Activated CD4-positive, alpha-beta memory T cell treated with anti-CD3 and anti-CD28 coated beads, Interleukin-2, amount 10 ng/mL, durations not matched to agents 7 days and 5 days (primary cell): Measurements from ENCODE around the gene PRR33. TPM values are rescaled to one million over a fixed set of nuclear protein-coding genes. Genes with fewer than 3 reads are reported as not detected.

Source experiments
- CTCF ChIA-PET: fragments of 350-600 bp; sonication (Branson Sonifier 250); formaldehyde crosslinking; loops from one replicate; lab custom pipeline; 2021; ENCODE audit warnings: antibody characterized with exemption, inconsistent platforms; lab: Charles Lee
- POLR2A ChIA-PET: fragments of 350-600 bp; sonication (Branson Sonifier 250); formaldehyde crosslinking; loops from one replicate; lab custom pipeline; 2021; ENCODE audit warnings: antibody characterized with exemption; lab: Charles Lee
- DNase-seq: peaks from one replicate; pipeline ENCODE4 v3.0.0-alpha.2; 2020
- H3K27ac Mint-ChIP-seq: one replicate; pipeline ENCODE4 v1.8.0; 2021; ENCODE audit warnings: mild to moderate bottlenecking, mixed read lengths
- H3K27me3 Mint-ChIP-seq: one replicate; pipeline ENCODE4 v1.8.0; 2021; ENCODE audit warnings: mixed read lengths
- H3K36me3 Mint-ChIP-seq: one replicate; pipeline ENCODE4 v1.8.0; 2021; ENCODE audit warnings: low read depth, mixed read lengths
- H3K4me1 Mint-ChIP-seq: one replicate; pipeline ENCODE4 v1.8.0; 2021; ENCODE audit warnings: mixed read lengths
- H3K4me3 Mint-ChIP-seq: one replicate; pipeline ENCODE4 v1.8.0; 2021; ENCODE audit warnings: mild to moderate bottlenecking, mixed read lengths
- H3K9me3 Mint-ChIP-seq: one replicate; pipeline ENCODE4 v1.8.0; 2021; ENCODE audit warnings: mixed read lengths
- total RNA-seq, 2 experiments: library from RNA; stranded (reverse); gene quantifications; one replicate each; pipeline ENCODE4 v1.2.3, GENCODE V29; 2021

PRR33 gene
- total RNA-seq, 2 experiments from 2014 or later: 0.08 TPM

DNA sequence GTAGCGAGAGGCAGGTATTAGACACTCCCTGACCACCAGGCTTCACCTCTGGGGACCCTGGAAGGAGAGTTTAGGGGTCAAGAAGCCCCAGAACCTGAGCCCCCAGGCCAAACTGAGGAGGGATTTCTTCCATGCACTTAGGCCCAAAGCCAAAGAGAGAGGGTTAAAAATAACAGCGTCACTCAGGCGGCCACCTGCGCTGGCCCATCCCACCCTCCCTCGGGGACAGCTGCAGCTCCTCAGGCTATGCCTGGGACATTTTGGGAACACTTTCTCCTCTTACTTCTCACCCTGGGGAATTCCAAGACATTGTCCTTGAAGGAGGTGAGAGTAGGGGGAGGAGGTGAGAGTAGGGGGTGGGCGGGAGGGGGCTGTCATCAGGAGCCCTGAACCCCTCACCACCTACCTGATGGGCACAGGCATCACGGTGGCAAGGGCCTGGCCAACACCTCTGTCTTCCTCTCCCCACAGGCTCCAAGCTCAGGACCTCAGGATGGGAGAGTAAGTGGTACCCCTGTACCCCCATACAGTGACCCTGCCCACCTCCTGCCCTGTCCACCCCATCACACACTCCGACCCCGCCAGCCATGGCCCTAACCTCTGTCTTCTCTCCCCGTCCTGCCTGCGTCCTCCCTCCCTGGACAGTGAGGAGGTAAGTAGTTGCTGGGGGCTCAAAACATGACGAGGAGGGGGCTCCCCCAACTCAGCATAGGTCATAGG lies 52.3 kb downstream of the PRR33 start:
- no peak for DNase-seq
- CTCF ChIA-PET: interaction anchor here (0.6 to 2.0 kb wide), 6 partner anchors 12 to 312 kb away, joined by 3 to 6 read pairs (median 4); no protein-coding TSS in a partner anchor
- no peak overlapping the region for H3K4me3 Mint-ChIP-seq
- H3K9me3 Mint-ChIP-seq: no peaks in the 10 kb centered on the region
- H3K27me3 Mint-ChIP-seq: no peaks in the 10 kb centered on the region
- no peaks in the 10 kb centered on the region for H3K36me3 Mint-ChIP-seq
- POLR2A ChIA-PET: interaction anchor here (1.0 kb wide), 1 partner anchor 11 kb away, joined by 6 read pairs; no protein-coding TSS in a partner anchor
- no peak overlapping the region for H3K27ac Mint-ChIP-seq
- H3K4me1 Mint-ChIP-seq: peaks cover 25% of the 10 kb centered on the region

DNA sequence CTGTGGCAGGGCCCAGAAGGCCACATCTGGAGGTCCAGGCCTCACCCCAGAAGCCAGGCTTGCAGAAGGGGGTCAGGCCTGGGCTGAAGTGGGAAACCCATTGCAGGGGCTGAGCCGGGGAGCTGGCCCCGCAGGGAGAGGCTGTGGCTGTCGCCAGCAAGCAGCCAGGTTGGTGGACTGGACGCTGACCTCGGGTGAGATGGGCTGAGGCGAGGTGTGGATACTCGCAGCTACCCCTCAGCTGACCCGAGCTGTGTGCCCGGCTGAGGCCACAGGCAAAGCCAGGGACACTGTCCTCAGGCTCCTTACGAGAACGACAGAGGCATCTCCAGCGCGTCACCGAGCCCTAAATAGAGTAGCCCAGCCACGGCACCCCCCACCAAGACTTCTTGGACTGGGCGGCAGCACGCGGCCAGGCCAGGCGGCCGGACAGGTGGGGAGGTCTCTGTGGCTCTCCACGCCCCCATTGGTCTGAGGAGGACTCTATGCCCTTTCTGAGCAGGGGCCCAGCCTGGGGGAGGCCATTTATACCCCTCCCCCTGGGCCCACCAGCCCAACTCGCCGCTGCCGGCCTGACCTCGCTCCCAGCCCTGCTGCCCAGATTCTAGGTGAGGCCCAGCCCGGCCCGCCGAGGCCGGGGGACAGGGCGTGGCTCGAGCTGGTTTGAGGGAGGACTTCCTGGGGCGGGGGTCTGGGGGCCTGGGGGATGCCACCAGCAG lies 53.1 kb downstream of the PRR33 start, which contains the start of gene TNNI2:
Gene TNNI2, plus strand, starts transcription at position 556 of the 719 bp plus-strand sequence. CDS start 716 bp downstream, outside the sequence.
- ChIA-PET CTCF (interaction anchor here (1.0 to 2.0 kb wide), 5 partner anchors 44 to 313 kb away, joined by 3 to 6 read pairs (median 5); no protein-coding TSS in a partner anchor), POLR2A (interaction anchor here (1.0 kb wide), 1 partner anchor 12 kb away, joined by 6 read pairs; no protein-coding TSS in a partner anchor)
- Mint-ChIP-seq H3K36me3 (no peaks in the 10 kb centered on the region), H3K4me3 (no peak within 1 kb of the TSS), H3K4me1 (peaks cover 17% of the 10 kb centered on the region), H3K9me3 (no peaks in the 10 kb centered on the region), H3K27me3 (peaks cover under 1% of the 10 kb centered on the region), H3K27ac (no peak within 1 kb of the TSS)
- DNase-seq: no peak

Other genes with a start within 250 kb of the PRR33 start
- not detected for gene KRTAP5-6, start 194.7 kb downstream of the PRR33 start, total RNA-seq
- 1 to 10 TPM in 1 of 2 experiments, under 1 TPM in 1; 0.70 to 1.3 TPM for gene IFITM10, start 141.3 kb downstream of the PRR33 start, total RNA-seq
- 100 to 1,000 TPM; 156 to 172 TPM for gene CTSD, start 128.0 kb downstream of the PRR33 start, total RNA-seq
- gene SYT8, start 56.9 kb downstream of the PRR33 start, total RNA-seq: not detected
- under 1 TPM; 0.38 to 0.60 TPM for gene TNNI2, start 52.9 kb downstream of the PRR33 start, total RNA-seq
- gene LSP1, start 38.8 kb downstream of the PRR33 start, total RNA-seq: 100 to 1,000 TPM; 590 TPM
- 1 to 10 TPM; 6.6 to 9.7 TPM for gene TNNT3, start 27.8 kb upstream of the PRR33 start, total RNA-seq
- 10 to 100 TPM; 99.8 to 99.9 TPM for gene MRPL23, start 55.4 kb upstream of the PRR33 start, total RNA-seq
- not detected for gene H19, start 105.9 kb upstream of the PRR33 start, total RNA-seq
- gene IGF2, start 247.5 kb upstream of the PRR33 start, total RNA-seq: under 1 TPM; 0.70 to 0.76 TPM